HepG2 (cell line): ENCODE results near the gene SMR3B. TPM values are rescaled to one million over a fixed set of nuclear protein-coding genes. Genes with fewer than 3 reads are reported as not detected.

ENCODE experiments used
- ATAC-seq: fragments of 200-7000 bp; cut with Tn5 transposase; 3 replicates; pipeline ENCODE4 v1.9.1; 2020; ENCODE audit warnings: mild to moderate bottlenecking, moderate library complexity
- BruUV-seq: library from RNA; stranded (reverse); fragments of 400-500 nt; replicated peaks from 2 replicates; lab custom pipeline; 2021; lab: Mats Ljungman, UMichigan
- CTCF ChIA-PET: fragments of 300-600 bp; formaldehyde crosslinking; extraction: SDS; loops from one replicate; lab custom pipeline; 2021; ENCODE audit warnings: low total read pairs, inconsistent platforms, low intra/inter-chr PET ratio; lab: Yijun Ruan, JAX
- POLR2A ChIA-PET: fragments of 350-600 bp; sonication (Branson Sonifier 250); formaldehyde crosslinking; loops from one replicate; lab custom pipeline; 2020; ENCODE audit warnings: antibody characterized with exemption, inconsistent platforms; lab: Yijun Ruan, JAX
- DNase-seq: peaks from one replicate; pipeline ENCODE4 v3.0.0-alpha.2; 2015; ENCODE audit warnings: low spot score
- FAIRE-seq: peaks from 3 replicates; lab custom pipeline; 2011; peaks lifted over from hg19 to GRCh38; lab: Jason Lieb, UNC
- H2AFZ ChIP-seq: one replicate; pipeline ENCODE4 v1.6.1; 2011; ENCODE audit warnings: low read length, inconsistent platforms
- H3K27ac ChIP-seq: fragments of 300-600 bp; 3 replicates; pipeline ENCODE4 v1.8.0; 2011; ENCODE audit warnings: mixed run types, mild to moderate bottlenecking, mixed read lengths, low read length, inconsistent platforms; ENCODE audit not compliant: insufficient read depth; ENCODE audit errors: extremely low read length
- H3K27me3 ChIP-seq, 2 experiments: fragments of 200-600 bp in 1 of 2; 2 replicates in 1 of 2; 3 replicates in 1 of 2; pipeline versions ENCODE4 v1.6.0 to v1.8.0; 2011; ENCODE audit warnings: low read length in 2 of 2, mild to moderate bottlenecking in 2 of 2, moderate library complexity in 2 of 2, inconsistent platforms in 1 of 2; ENCODE audit not compliant: insufficient read depth in 2 of 2, control insufficient read depth in 1 of 2
- H3K36me3 ChIP-seq, 2 experiments: fragments of 200-600 bp in 1 of 2; replicated peaks in 1 of 2; 2 replicates in 1 of 2; 3 replicates in 1 of 2; pipeline versions ENCODE4 v1.5.1 to v1.8.0; 2011; ENCODE audit warnings: low read length in 2 of 2, inconsistent platforms in 1 of 2; ENCODE audit not compliant: insufficient read depth in 2 of 2, control insufficient read depth in 1 of 2
- H3K4me1 ChIP-seq: 2 replicates; pipeline ENCODE4 v1.5.1; 2012; ENCODE audit warnings: low read length, inconsistent platforms; ENCODE audit not compliant: insufficient read depth
- H3K4me2 ChIP-seq: 2 replicates; pipeline ENCODE4 v1.6.0; 2011; ENCODE audit warnings: low read depth, low read length, inconsistent platforms
- H3K4me3 ChIP-seq, 3 experiments: fragments of 200-600 bp in 1 of 3; sonication (generic), shearing (Covaris generic) in 1 of 3; replicated peaks in 1 of 3; 2 replicates each; pipeline ENCODE4 v1.5.1; 2011 to 2016; ENCODE audit warnings: low read length in 3 of 3, inconsistent platforms in 2 of 3, low read depth in 2 of 3, mild to moderate bottlenecking in 2 of 3, control low read depth in 1 of 3, mixed read lengths in 1 of 3; ENCODE audit not compliant: insufficient read depth in 1 of 3
- H3K79me2 ChIP-seq: one replicate; pipeline ENCODE4 v1.6.1; 2011; ENCODE audit warnings: low read length, inconsistent platforms; ENCODE audit not compliant: insufficient read depth
- H3K9ac ChIP-seq: 2 replicates; pipeline ENCODE4 v1.6.0; 2011; ENCODE audit warnings: mild to moderate bottlenecking, low read depth, low read length, inconsistent platforms; ENCODE audit not compliant: insufficient read depth
- H3K9me3 ChIP-seq: 2 replicates; pipeline ENCODE4 v1.5.1; 2012; ENCODE audit warnings: mild to moderate bottlenecking, low read length
- H4K20me1 ChIP-seq: 2 replicates; pipeline ENCODE4 v1.6.0; 2011; ENCODE audit warnings: inconsistent platforms, mild to moderate bottlenecking, low read length, moderate library complexity; ENCODE audit not compliant: insufficient read depth
- CBX2 ChIP-seq, 2 experiments: fragments of 200-600 bp in 1 of 2; sonication (generic); formaldehyde crosslinking in 1 of 2; IDR thresholded peaks; 2 replicates each; pipeline versions ENCODE4 v1.7.0 to v1.8.1; 2018 to 2022; ENCODE audit warnings: low read depth in 2 of 2, low read length in 1 of 2, mild to moderate bottlenecking in 1 of 2, missing genetic modification reagents in 1 of 2
- IKZF4 ChIP-seq: sonication (generic); formaldehyde crosslinking; IDR thresholded peaks from 2 replicates; pipeline ENCODE4 v1.5.1; 2020; ENCODE audit warnings: borderline replicate concordance, mild to moderate bottlenecking, low read depth, missing genetic modification reagents; ENCODE audit errors: not compliant biosample characterization
- KAT8 ChIP-seq: IDR thresholded peaks from 2 replicates; pipeline ENCODE4 v1.6.1; 2016; ENCODE audit warnings: missing genetic modification reagents, missing compliant biosample characterization
- RXRB ChIP-seq: IDR thresholded peaks from 2 replicates; pipeline ENCODE4 v1.6.1; 2016; ENCODE audit warnings: borderline replicate concordance, missing genetic modification reagents, missing compliant biosample characterization
- SRSF9 ChIP-seq: fragments of 200-400 bp; formaldehyde crosslinking; IDR thresholded peaks from 2 replicates; pipeline ENCODE4 v1.6.1; 2018; ENCODE audit warnings: borderline replicate concordance, mild to moderate bottlenecking, low read depth, low read length; ENCODE audit not compliant: insufficient read depth, poor library complexity, severe bottlenecking
- WGBS: methylation state at CpG from one replicate; pipeline ENCODE4 v1.1.6; 2017; ENCODE audit warnings: low lambda C conversion rate; 5-methylcytosine and 5-hydroxymethylcytosine counted together
- in situ Hi-C: cut with HindIII; loops from 2 replicates; pipeline ENCODE4 v1.10.0; 2017; ENCODE audit warnings: low pct_unique_long_range_greater_than_20kb; ENCODE audit not compliant: extremely low pct_ligation_motif_present
- intact Hi-C: fragments of 100-400 bp; cut with micrococcal nuclease; formaldehyde crosslinking; loops from one replicate; pipeline ENCODE4 v1.10.0; 2022; ENCODE audit not compliant: unreplicated experiment
- polyA plus RNA-seq, 8 experiments: library from polyadenylated mRNA; depleted of rRNA in 3 of 8; stranded (reverse) in 7 of 8; unstranded in 1 of 8; fragments of >200 nt; fragmentation: Illumina TruSeq in 4 of 8; extraction: Trizol in 4 of 8; gene quantifications; 2 replicates each; pipeline versions ENCODE4 v1.2.1 to v1.2.3, GENCODE V29; 2011 to 2016; ENCODE audit warnings: low read depth in 4 of 8, missing spikeins in 1 of 8, mixed read lengths in 1 of 8; ENCODE audit not compliant: insufficient read depth in 1 of 8
- total RNA-seq, 5 experiments: library from RNA; depleted of rRNA; stranded (reverse); fragments of >200 nt; fragmentation: Illumina TruSeq; extraction: Trizol; gene quantifications; 2 replicates each; pipeline ENCODE4 v1.2.3, GENCODE V29; 2016; ENCODE audit warnings: low read depth in 1 of 5
- TF ChIP-seq, protein P1 (sequence below): sonication (generic); formaldehyde crosslinking; IDR thresholded peaks from 2 replicates; pipeline ENCODE4 v1.4.0; 2020; ENCODE audit warnings: low read depth, missing genetic modification reagents
- TF ChIP-seq, protein P2 (sequence below): sonication (generic); formaldehyde crosslinking; IDR thresholded peaks from 2 replicates; pipeline ENCODE4 v1.5.1; 2020; ENCODE audit warnings: missing genetic modification reagents, mild to moderate bottlenecking, borderline replicate concordance
- TF ChIP-seq, protein P3 (sequence below): sonication (generic); formaldehyde crosslinking; IDR thresholded peaks from 2 replicates; pipeline ENCODE4 v1.4.0; 2020; ENCODE audit warnings: missing genetic modification reagents

Gene SMR3B
- total and polyA plus RNA-seq, 2 of the 13 experiments (the other 11 are each of a cell fraction or from before 2014, with no cell fraction given): not detected

DNA sequence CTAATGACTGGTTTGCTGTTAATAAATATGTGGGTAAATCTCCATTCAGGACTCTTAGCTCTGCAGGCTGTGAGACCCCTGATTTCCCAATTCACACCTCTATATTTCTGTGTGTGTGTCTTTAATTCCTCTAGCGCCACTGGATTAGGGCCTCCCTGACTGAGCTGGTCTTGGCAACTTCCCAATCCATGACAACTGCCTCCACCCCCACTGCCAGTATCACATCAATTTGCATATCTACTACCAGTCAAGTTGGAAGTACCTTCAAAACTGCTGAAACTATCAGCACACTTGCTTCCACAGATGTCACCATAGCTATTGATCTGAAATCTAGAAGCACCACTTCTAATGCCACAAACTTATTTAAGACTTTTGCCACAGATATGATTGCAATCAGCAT, 42.4 kb downstream of the SMR3B start:
- Histone ChIP-seq H3K4me3 (no peak overlapping the region), H3K4me2 (no peak overlapping the region), H3K27ac (no peak overlapping the region), H3K27me3 (no peaks in the 10 kb centered on the region), H3K4me1 (peaks cover 3% of the 10 kb centered on the region; the same call in 1 of the 2 replicates), H2AFZ (no peak overlapping the region), H3K9ac (no peak overlapping the region), H4K20me1 (no peaks in the 10 kb centered on the region), H3K36me3 (no peaks in the 10 kb centered on the region), H3K79me2 (no peaks in the 10 kb centered on the region), H3K9me3 (no peaks in the 10 kb centered on the region)
- ATAC-seq (no peak), FAIRE-seq (no peak), DNase-seq (no peak)
- in situ Hi-C loops: no loop called here
- TF ChIP-seq CBX2 (IDR thresholded peaks at IDR 0.05; ENCODE audit: low read depth, low read length) (no peak), CBX2 (CRISPR knock-in tag; IDR thresholded peaks at IDR 0.05; ENCODE audit: low read depth) (no peak), RXRB (no peak)
- 91% methylated on average over 1 of the region's 1 CpG for WGBS
- ChIA-PET CTCF (no interaction called here), POLR2A (no interaction called here)
- BruUV-seq: no TSS peak
- intact Hi-C loops: no loop called here

DNA sequence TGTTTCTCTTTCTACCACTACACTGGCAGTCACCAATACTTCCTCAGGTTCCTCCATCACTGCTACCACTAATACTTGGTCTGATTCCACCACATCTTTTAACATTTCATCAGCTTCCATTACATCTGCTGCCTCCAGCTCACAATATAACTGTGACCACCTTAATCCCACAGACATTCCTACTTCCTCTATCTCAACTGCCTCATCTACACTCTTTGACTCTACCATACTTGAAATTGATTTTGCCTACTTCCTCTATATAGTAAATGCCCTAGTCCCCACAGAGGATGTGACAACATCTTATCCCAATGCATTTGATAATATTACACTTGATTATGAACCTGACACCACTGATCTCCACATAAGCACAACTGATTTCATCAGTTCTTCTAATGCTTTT, 43.9 kb downstream of the SMR3B start:
- CTCF ChIA-PET: no interaction called here
- intact Hi-C loops: no loop called here
- H2AFZ ChIP-seq: no peak overlapping the region
- H3K9me3 ChIP-seq: no peaks in the 10 kb centered on the region
- H3K79me2 ChIP-seq: no peaks in the 10 kb centered on the region
- in situ Hi-C loops: no loop called here
- no peaks in the 10 kb centered on the region for H3K36me3 ChIP-seq
- POLR2A ChIA-PET: no interaction called here
- no TSS peak for BruUV-seq
- no peaks in the 10 kb centered on the region for H3K27me3 ChIP-seq
- FAIRE-seq (no peak), DNase-seq (no peak), ATAC-seq (no peak)
- H3K4me2 ChIP-seq: no peak overlapping the region
- H3K4me1 ChIP-seq: peaks cover 6% of the 10 kb centered on the region; the same call in 1 of the 2 replicates
- no peaks in the 10 kb centered on the region for H4K20me1 ChIP-seq
- no peak overlapping the region for H3K4me3 ChIP-seq
- no peak overlapping the region for H3K27ac ChIP-seq
- H3K9ac ChIP-seq: no peak overlapping the region
- TF ChIP-seq, protein P1, sequence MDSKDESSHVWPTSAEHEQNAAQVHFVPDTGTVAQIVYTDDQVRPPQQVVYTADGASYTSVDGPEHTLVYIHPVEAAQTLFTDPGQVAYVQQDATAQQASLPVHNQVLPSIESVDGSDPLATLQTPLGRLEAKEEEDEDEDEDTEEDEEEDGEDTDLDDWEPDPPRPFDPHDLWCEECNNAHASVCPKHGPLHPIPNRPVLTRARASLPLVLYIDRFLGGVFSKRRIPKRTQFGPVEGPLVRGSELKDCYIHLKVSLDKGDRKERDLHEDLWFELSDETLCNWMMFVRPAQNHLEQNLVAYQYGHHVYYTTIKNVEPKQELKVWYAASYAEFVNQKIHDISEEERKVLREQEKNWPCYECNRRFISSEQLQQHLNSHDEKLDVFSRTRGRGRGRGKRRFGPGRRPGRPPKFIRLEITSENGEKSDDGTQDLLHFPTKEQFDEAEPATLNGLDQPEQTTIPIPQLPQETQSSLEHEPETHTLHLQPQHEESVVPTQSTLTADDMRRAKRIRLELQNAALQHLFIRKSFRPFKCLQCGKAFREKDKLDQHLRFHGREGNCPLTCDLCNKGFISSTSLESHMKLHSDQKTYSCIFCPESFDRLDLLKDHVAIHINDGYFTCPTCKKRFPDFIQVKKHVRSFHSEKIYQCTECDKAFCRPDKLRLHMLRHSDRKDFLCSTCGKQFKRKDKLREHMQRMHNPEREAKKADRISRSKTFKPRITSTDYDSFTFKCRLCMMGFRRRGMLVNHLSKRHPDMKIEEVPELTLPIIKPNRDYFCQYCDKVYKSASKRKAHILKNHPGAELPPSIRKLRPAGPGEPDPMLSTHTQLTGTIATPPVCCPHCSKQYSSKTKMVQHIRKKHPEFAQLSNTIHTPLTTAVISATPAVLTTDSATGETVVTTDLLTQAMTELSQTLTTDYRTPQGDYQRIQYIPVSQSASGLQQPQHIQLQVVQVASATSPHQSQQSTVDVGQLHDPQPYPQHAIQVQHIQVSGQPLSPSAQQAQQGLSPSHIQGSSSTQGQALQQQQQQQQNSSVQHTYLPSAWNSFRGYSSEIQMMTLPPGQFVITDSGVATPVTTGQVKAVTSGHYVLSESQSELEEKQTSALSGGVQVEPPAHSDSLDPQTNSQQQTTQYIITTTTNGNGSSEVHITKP (CRISPR knock-in tag): no peak
- TF ChIP-seq KAT8 (CRISPR knock-in tag) (no peak), IKZF4 (no peak), SRSF9 (no peak)
- TF ChIP-seq, protein P2, sequence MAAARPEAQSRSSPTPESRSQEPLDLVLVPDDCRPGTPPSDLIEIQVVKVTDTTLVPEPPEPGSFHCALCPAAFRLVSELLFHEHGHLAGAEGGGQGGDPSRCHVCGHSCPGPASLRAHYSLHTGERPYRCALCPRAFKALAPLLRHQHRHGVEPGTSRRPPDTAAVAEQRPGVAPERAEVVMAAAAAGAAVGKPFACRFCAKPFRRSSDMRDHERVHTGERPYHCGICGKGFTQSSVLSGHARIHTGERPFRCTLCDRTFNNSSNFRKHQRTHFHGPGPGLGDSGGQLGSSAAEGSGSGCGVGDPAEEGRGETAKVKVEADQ (CRISPR knock-in tag): no peak
- TF ChIP-seq, protein P3, sequence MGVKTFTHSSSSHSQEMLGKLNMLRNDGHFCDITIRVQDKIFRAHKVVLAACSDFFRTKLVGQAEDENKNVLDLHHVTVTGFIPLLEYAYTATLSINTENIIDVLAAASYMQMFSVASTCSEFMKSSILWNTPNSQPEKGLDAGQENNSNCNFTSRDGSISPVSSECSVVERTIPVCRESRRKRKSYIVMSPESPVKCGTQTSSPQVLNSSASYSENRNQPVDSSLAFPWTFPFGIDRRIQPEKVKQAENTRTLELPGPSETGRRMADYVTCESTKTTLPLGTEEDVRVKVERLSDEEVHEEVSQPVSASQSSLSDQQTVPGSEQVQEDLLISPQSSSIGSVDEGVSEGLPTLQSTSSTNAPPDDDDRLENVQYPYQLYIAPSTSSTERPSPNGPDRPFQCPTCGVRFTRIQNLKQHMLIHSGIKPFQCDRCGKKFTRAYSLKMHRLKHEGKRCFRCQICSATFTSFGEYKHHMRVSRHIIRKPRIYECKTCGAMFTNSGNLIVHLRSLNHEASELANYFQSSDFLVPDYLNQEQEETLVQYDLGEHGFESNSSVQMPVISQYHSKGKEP (CRISPR knock-in tag): no peak
